PC-9 (cell line): ENCODE measurements around the gene CSTA. TPM values are rescaled to one million over a fixed set of nuclear protein-coding genes. Genes with fewer than 3 reads are reported as not detected.

ENCODE experiments used
- BruUV-seq: library from RNA; stranded (reverse); fragments of 400-500 nt; replicated peaks from 2 replicates; lab custom pipeline; 2021; lab: Mats Ljungman, UMichigan
- CTCF ChIA-PET: fragments of 300-600 bp; sonication (Branson Sonifier 250); formaldehyde crosslinking; loops from one replicate; lab custom pipeline; 2022; ENCODE audit warnings: antibody characterized with exemption; lab: Charles Lee
- POLR2A ChIA-PET: fragments of 300-600 bp; sonication (Branson Sonifier 250); formaldehyde crosslinking; loops from one replicate; lab custom pipeline; 2022; ENCODE audit warnings: antibody characterized with exemption; ENCODE audit not compliant: unreplicated experiment; lab: Charles Lee
- DNase-seq, 2 experiments: peaks; one replicate each; pipeline versions ENCODE4 v3.0.0 to v3.0.0-alpha.2; 2015 to 2022; ENCODE audit warnings: mixed read lengths in 1 of 2
- H2AFZ ChIP-seq: fragments of 200-600 bp; sonication (generic); 2 replicates; pipeline ENCODE4 v1.8.1; 2017; ENCODE audit warnings: antibody characterized with exemption
- H3F3A ChIP-seq: fragments of 200-600 bp; sonication (generic); 2 replicates; pipeline ENCODE4 v1.8.1; 2017; ENCODE audit warnings: antibody characterized with exemption, mild to moderate bottlenecking, low read depth; ENCODE audit not compliant: insufficient read depth
- H3K27ac ChIP-seq: fragments of 200-600 bp; sonication (generic); 2 replicates; pipeline ENCODE4 v1.6.1; 2016; ENCODE audit warnings: mixed run types
- H3K27me3 ChIP-seq: fragments of 200-600 bp; sonication (generic); 2 replicates; pipeline ENCODE4 v1.6.1; 2016; ENCODE audit warnings: low read depth, mixed run types; ENCODE audit not compliant: insufficient read depth
- H3K36me3 ChIP-seq: fragments of 200-600 bp; sonication (generic); 2 replicates; pipeline ENCODE4 v1.6.1; 2016; ENCODE audit warnings: low read depth, mixed run types
- H3K4me1 ChIP-seq: fragments of 200-600 bp; sonication (generic); replicated peaks from 2 replicates; pipeline ENCODE4 v1.6.1; 2016; ENCODE audit warnings: mixed run types; ENCODE audit not compliant: insufficient read depth
- H3K4me2 ChIP-seq: fragments of 200-600 bp; sonication (generic); 2 replicates; pipeline ENCODE4 v1.6.1; 2017; ENCODE audit warnings: mixed run types
- H3K4me3 ChIP-seq: fragments of 200-600 bp; sonication (generic); 2 replicates; pipeline ENCODE4 v1.6.1; 2016; ENCODE audit warnings: mixed run types
- H3K79me2 ChIP-seq: fragments of 200-600 bp; sonication (generic); 2 replicates; pipeline ENCODE4 v1.6.1; 2017; ENCODE audit warnings: low read depth, mixed run types
- H3K9me2 ChIP-seq: fragments of 200-600 bp; sonication (generic); 2 replicates; pipeline ENCODE4 v1.8.1; 2017; ENCODE audit warnings: mild to moderate bottlenecking; ENCODE audit not compliant: insufficient read depth
- H3K9me3 ChIP-seq: fragments of 200-600 bp; sonication (generic); 2 replicates; pipeline ENCODE4 v1.8.1; 2016; ENCODE audit warnings: low read depth; ENCODE audit not compliant: insufficient read depth
- H4K20me1 ChIP-seq: fragments of 200-600 bp; sonication (generic); 2 replicates; pipeline ENCODE4 v1.8.1; 2017; ENCODE audit not compliant: insufficient read depth
- EZH2 ChIP-seq: fragments of 200-600 bp; sonication (generic); IDR thresholded peaks from 2 replicates; pipeline ENCODE4 v1.8.0; 2017; ENCODE audit warnings: antibody characterized with exemption, low read depth
- intact Hi-C: fragments of 100-400 bp; cut with micrococcal nuclease; formaldehyde crosslinking; loops from one replicate; pipeline ENCODE4 v1.10.0; 2022; ENCODE audit not compliant: unreplicated experiment
- total RNA-seq: library from RNA; stranded (reverse); gene quantifications from 2 replicates; pipeline ENCODE4 v1.2.3, GENCODE V29; 2021
- TF ChIP-seq, protein P1 (sequence below): fragments of 200-600 bp; sonication (generic); conservative IDR thresholded peaks from 2 replicates; pipeline ENCODE4 v1.6.1; 2017; ENCODE audit warnings: mixed run types, antibody characterized with exemption, mild to moderate bottlenecking, moderate library complexity

CSTA gene
- total RNA-seq, 1 experiment from 2014 or later: 16.8 TPM

DNA sequence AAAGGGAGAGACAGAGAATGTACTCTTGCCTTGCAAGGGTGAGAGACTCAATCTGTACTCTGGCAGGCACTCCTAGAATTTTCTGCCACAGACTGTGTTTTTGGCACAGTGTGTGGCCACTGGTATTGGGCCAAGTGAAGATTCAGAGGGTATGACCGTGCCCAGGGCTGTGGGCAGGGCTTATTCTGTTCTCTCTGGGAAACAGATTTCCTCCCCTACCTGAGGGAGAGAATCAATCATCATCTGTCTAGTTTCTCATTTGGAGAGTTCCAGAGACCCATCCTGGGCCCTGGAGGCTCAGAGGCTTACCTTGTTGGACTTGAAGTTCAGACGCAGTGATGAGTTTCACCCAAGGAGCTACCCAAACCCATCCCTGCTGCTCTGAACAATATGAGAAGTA lies 28.2 kb downstream of the CSTA start:
- Histone ChIP-seq H3K4me3 (no peak overlapping the region), H3K9me3 (no peaks in the 10 kb centered on the region), H3K36me3 (no peaks in the 10 kb centered on the region), H3K4me2 (no peak overlapping the region), H3K27ac (no peak overlapping the region), H3F3A (no peaks in the 10 kb centered on the region), H3K4me1 (no peaks in the 10 kb centered on the region), H3K27me3 (no peaks in the 10 kb centered on the region), H3K9me2 (no peaks in the 10 kb centered on the region), H2AFZ (no peak overlapping the region), H4K20me1 (no peaks in the 10 kb centered on the region), H3K79me2 (no peaks in the 10 kb centered on the region)
- no peak for TF ChIP-seq EZH2
- TF ChIP-seq, protein P1, sequence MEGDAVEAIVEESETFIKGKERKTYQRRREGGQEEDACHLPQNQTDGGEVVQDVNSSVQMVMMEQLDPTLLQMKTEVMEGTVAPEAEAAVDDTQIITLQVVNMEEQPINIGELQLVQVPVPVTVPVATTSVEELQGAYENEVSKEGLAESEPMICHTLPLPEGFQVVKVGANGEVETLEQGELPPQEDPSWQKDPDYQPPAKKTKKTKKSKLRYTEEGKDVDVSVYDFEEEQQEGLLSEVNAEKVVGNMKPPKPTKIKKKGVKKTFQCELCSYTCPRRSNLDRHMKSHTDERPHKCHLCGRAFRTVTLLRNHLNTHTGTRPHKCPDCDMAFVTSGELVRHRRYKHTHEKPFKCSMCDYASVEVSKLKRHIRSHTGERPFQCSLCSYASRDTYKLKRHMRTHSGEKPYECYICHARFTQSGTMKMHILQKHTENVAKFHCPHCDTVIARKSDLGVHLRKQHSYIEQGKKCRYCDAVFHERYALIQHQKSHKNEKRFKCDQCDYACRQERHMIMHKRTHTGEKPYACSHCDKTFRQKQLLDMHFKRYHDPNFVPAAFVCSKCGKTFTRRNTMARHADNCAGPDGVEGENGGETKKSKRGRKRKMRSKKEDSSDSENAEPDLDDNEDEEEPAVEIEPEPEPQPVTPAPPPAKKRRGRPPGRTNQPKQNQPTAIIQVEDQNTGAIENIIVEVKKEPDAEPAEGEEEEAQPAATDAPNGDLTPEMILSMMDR: no peak
- DNase-seq: no peak
- POLR2A ChIA-PET: interaction anchor here (0.6 kb wide), 1 partner anchor 111 kb away, joined by 4 read pairs; no protein-coding TSS in a partner anchor
- intact Hi-C loops: loop anchor here (2.0 kb wide), 1 partner anchor 806 kb away; no protein-coding TSS in a partner anchor
- no TSS peak for BruUV-seq
- CTCF ChIA-PET: no interaction called here

GRCh38 chr3:122353893-122354401 lies 28.9 kb downstream of the CSTA start:
- H3K4me3 ChIP-seq: no peak overlapping the region
- ChIA-PET CTCF (no interaction called here), POLR2A (no interaction called here)
- TF ChIP-seq EZH2: no peak
- TF ChIP-seq, protein P1: no peak
- peaks cover 2% of the 10 kb centered on the region; the same call in 1 of the 2 replicates for H3K36me3 ChIP-seq
- no peaks in the 10 kb centered on the region for H3F3A ChIP-seq
- no peaks in the 10 kb centered on the region for H3K9me3 ChIP-seq
- H3K27me3 ChIP-seq: no peaks in the 10 kb centered on the region
- BruUV-seq: no TSS peak
- no peak overlapping the region for H2AFZ ChIP-seq
- H3K4me2 ChIP-seq: no peak overlapping the region
- H3K27ac ChIP-seq: no peak overlapping the region
- DNase-seq: no peak
- intact Hi-C loops: loop anchor here (2.0 kb wide), 1 partner anchor 807 kb away; no protein-coding TSS in a partner anchor
- H4K20me1 ChIP-seq: no peaks in the 10 kb centered on the region
- no peaks in the 10 kb centered on the region for H3K4me1 ChIP-seq
- no peaks in the 10 kb centered on the region for H3K9me2 ChIP-seq
- H3K79me2 ChIP-seq: no peaks in the 10 kb centered on the region

DNA sequence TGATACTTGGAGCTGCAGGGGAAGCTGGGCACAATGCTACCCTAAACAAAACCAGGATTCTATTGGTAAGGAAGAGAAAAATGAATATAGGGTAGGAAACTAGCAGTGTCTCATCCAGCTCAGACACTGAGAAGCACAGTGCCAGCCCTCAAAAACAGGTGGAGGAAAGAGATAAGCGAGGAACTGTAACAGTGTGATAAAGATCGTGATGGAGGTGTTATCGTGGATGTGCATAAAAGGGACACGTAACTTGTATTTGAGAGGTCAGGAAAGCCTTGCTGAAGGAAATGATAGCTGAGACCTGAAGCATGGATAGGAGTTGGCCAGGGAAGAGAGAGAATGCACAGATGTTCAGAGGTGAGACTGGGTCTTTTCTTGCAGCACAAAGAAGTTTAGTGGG lies 30.6 kb downstream of the CSTA start:
- Histone ChIP-seq H3K79me2 (no peaks in the 10 kb centered on the region), H2AFZ (no peak overlapping the region), H3K27ac (no peak overlapping the region), H3K27me3 (no peaks in the 10 kb centered on the region), H3K9me3 (no peaks in the 10 kb centered on the region), H3K9me2 (no peaks in the 10 kb centered on the region), H3K36me3 (peaks cover 4% of the 10 kb centered on the region; the same call in 1 of the 2 replicates), H3F3A (no peaks in the 10 kb centered on the region), H3K4me2 (no peak overlapping the region), H3K4me1 (no peaks in the 10 kb centered on the region), H3K4me3 (no peak overlapping the region), H4K20me1 (no peaks in the 10 kb centered on the region)
- no peak for TF ChIP-seq EZH2
- CTCF ChIA-PET: no interaction called here
- no peak for DNase-seq
- intact Hi-C loops: loop anchor here (1.0 to 5.0 kb wide), 4 partner anchors 49 to 693 kb away; partner anchors contain the start of gene HCLS1
- POLR2A ChIA-PET: no interaction called here
- BruUV-seq: no TSS peak
